H1 (cell line): ENCODE results near the gene KRT14. TPM values are rescaled to one million over a fixed set of nuclear protein-coding genes. Genes with fewer than 3 reads are reported as not detected.

Source experiments
- CTCF ChIA-PET: fragments of 300-600 bp; sonication (Branson Sonifier 250); formaldehyde crosslinking; loops from one replicate; lab custom pipeline; 2021; ENCODE audit not compliant: partially characterized antibody; lab: Charles Lee
- POLR2A ChIA-PET: fragments of 300-600 bp; sonication (Branson Sonifier 250); formaldehyde crosslinking; loops from one replicate; lab custom pipeline; 2021; ENCODE audit warnings: inconsistent platforms; ENCODE audit not compliant: partially characterized antibody; lab: Charles Lee
- DNase-seq, 2 experiments: peaks; one replicate each; pipeline versions ENCODE4 v3.0.0 to v3.0.0-alpha.2; 2010 to 2022; ENCODE audit warnings: low spot score in 2 of 2, low read depth in 1 of 2, mixed read lengths in 1 of 2
- FAIRE-seq: peaks from 2 replicates; lab custom pipeline; 2011; peaks lifted over from hg19 to GRCh38; lab: Jason Lieb, UNC
- H2AFZ ChIP-seq: 2 replicates; pipeline ENCODE4 v1.8.1; 2012; ENCODE audit warnings: low read length, inconsistent platforms
- H2AK5ac ChIP-seq: 2 replicates; pipeline ENCODE4 v1.6.1; 2013; ENCODE audit warnings: low read depth, low read length
- H2BK120ac ChIP-seq: replicated peaks from 2 replicates; pipeline ENCODE3; 2013; ENCODE audit warnings: low read depth, low read length, inconsistent platforms
- H2BK12ac ChIP-seq: 2 replicates; pipeline ENCODE4 v1.6.1; 2013; ENCODE audit warnings: low read depth, low read length
- H2BK15ac ChIP-seq: 2 replicates; pipeline ENCODE4 v1.6.1; 2013; ENCODE audit warnings: low read length
- H2BK20ac ChIP-seq: 2 replicates; pipeline ENCODE4 v1.6.1; 2013; ENCODE audit warnings: low read length
- H2BK5ac ChIP-seq: 2 replicates; pipeline ENCODE4 v1.6.1; 2013; ENCODE audit warnings: low read depth, low read length
- H3K14ac ChIP-seq: 2 replicates; pipeline ENCODE4 v1.6.1; 2013; ENCODE audit warnings: inconsistent platforms; ENCODE audit not compliant: insufficient read length
- H3K18ac ChIP-seq: 2 replicates; pipeline ENCODE4 v1.6.1; 2013; ENCODE audit warnings: low read length; ENCODE audit errors: extremely low read depth
- H3K23ac ChIP-seq: 2 replicates; pipeline ENCODE4 v1.6.1; 2013; ENCODE audit warnings: inconsistent platforms; ENCODE audit not compliant: insufficient read length
- H3K23me2 ChIP-seq: 2 replicates; pipeline ENCODE4 v1.6.1; 2013; ENCODE audit warnings: low read depth, low read length
- H3K27ac ChIP-seq: 2 replicates; pipeline ENCODE4 v1.6.1; 2011; ENCODE audit warnings: low read depth, low read length, inconsistent platforms
- H3K27me3 ChIP-seq, 4 experiments: replicated peaks in 1 of 4; 1 replicate in 1 of 4; 2 replicates in 3 of 4; pipeline versions ENCODE4 v1.6.1 to v1.8.1; 2011 to 2013; ENCODE audit warnings: low read length in 3 of 4, mild to moderate bottlenecking in 3 of 4, inconsistent platforms in 2 of 4, mixed read lengths in 2 of 4, moderate library complexity in 1 of 4; ENCODE audit not compliant: control insufficient read depth in 3 of 4, insufficient read depth in 3 of 4; ENCODE audit errors: extremely low read depth in 1 of 4
- H3K36me3 ChIP-seq, 4 experiments: 2 replicates each; pipeline versions ENCODE4 v1.6.1 to v1.8.1; 2011 to 2013; ENCODE audit warnings: mild to moderate bottlenecking in 4 of 4, low read length in 3 of 4, moderate library complexity in 2 of 4, control low read depth in 1 of 4, inconsistent platforms in 1 of 4; ENCODE audit not compliant: insufficient read depth in 4 of 4, control insufficient read depth in 2 of 4
- H3K4ac ChIP-seq: replicated peaks from 2 replicates; pipeline ENCODE3; 2013; ENCODE audit warnings: low read length, low read depth, mixed read lengths, inconsistent platforms; ENCODE audit not compliant: insufficient read length
- H3K4me1 ChIP-seq, 4 experiments: replicated peaks in 1 of 4; 1 replicate in 1 of 4; 2 replicates in 3 of 4; pipeline versions ENCODE4 v1.6.1 to v1.8.1; 2011 to 2013; ENCODE audit warnings: low read length in 3 of 4, inconsistent platforms in 2 of 4, mixed read lengths in 1 of 4; ENCODE audit not compliant: insufficient read depth in 4 of 4, control insufficient read depth in 3 of 4
- H3K4me2 ChIP-seq, 2 experiments: 2 replicates each; pipeline versions ENCODE4 v1.6.1 to v1.8.1; 2011 to 2013; ENCODE audit warnings: low read depth in 2 of 2, low read length in 2 of 2, control low read depth in 1 of 2, inconsistent platforms in 1 of 2, mild to moderate bottlenecking in 1 of 2; ENCODE audit not compliant: insufficient read depth in 1 of 2
- H3K4me3 ChIP-seq, 4 experiments: fragments of 200-600, 300-600 bp in 1 of 4; sonication (generic), shearing (Covaris generic), sonication (Bioruptor Twin) in 1 of 4; 2 replicates each; pipeline versions ENCODE4 v1.5.1 to v1.8.1; 2011 to 2016; ENCODE audit warnings: low read length in 4 of 4, low read depth in 3 of 4, control low read depth in 2 of 4, inconsistent platforms in 2 of 4, mild to moderate bottlenecking in 2 of 4, mixed read lengths in 1 of 4, moderate library complexity in 1 of 4; ENCODE audit not compliant: insufficient read depth in 2 of 4; ENCODE audit errors: extremely low read depth in 1 of 4
- H3K56ac ChIP-seq: replicated peaks from 2 replicates; pipeline ENCODE3; 2013; ENCODE audit warnings: low read depth, mild to moderate bottlenecking, mixed read lengths, low read length, inconsistent platforms; ENCODE audit not compliant: insufficient read length
- H3K79me1 ChIP-seq: 2 replicates; pipeline ENCODE4 v1.6.1; 2013; ENCODE audit warnings: low read depth, low read length, control low read depth
- H3K79me2 ChIP-seq, 2 experiments: 2 replicates each; pipeline versions ENCODE4 v1.6.1 to v1.8.1; 2012 to 2013; ENCODE audit warnings: low read length in 2 of 2, mild to moderate bottlenecking in 2 of 2, inconsistent platforms in 1 of 2; ENCODE audit not compliant: insufficient read depth in 2 of 2, control insufficient read depth in 1 of 2
- H3K9ac ChIP-seq, 4 experiments: replicated peaks in 1 of 4; 1 replicate in 1 of 4; 2 replicates in 3 of 4; pipeline versions ENCODE4 v1.6.1 to v1.8.1; 2011 to 2013; ENCODE audit warnings: low read depth in 3 of 4, low read length in 3 of 4, control low read depth in 2 of 4, mild to moderate bottlenecking in 2 of 4, moderate library complexity in 2 of 4, inconsistent platforms in 1 of 4; ENCODE audit errors: extremely low read depth in 1 of 4
- H3K9me3 ChIP-seq, 2 experiments: 2 replicates each; pipeline versions ENCODE4 v1.6.1 to v1.8.1; 2012 to 2013; ENCODE audit warnings: mild to moderate bottlenecking in 2 of 2, moderate library complexity in 2 of 2, control low read depth in 1 of 2, inconsistent platforms in 1 of 2, low read depth in 1 of 2, low read length in 1 of 2, mixed read lengths in 1 of 2; ENCODE audit not compliant: insufficient read depth in 2 of 2
- H4K20me1 ChIP-seq, 2 experiments: replicated peaks in 1 of 2; 2 replicates each; pipeline versions ENCODE3 to v1.8.1; 2011 to 2013; ENCODE audit warnings: inconsistent platforms in 2 of 2, low read length in 2 of 2, mild to moderate bottlenecking in 1 of 2; ENCODE audit not compliant: insufficient read depth in 2 of 2, control insufficient read depth in 1 of 2
- H4K5ac ChIP-seq: 2 replicates; pipeline ENCODE4 v1.6.1; 2013; ENCODE audit warnings: low read length, low read depth, mixed read lengths, inconsistent platforms; ENCODE audit not compliant: insufficient read length
- H4K8ac ChIP-seq: 2 replicates; pipeline ENCODE4 v1.8.0; 2013; ENCODE audit warnings: mild to moderate bottlenecking, moderate library complexity, low read length, inconsistent platforms; ENCODE audit not compliant: insufficient read depth; ENCODE audit errors: extremely low read depth
- H4K91ac ChIP-seq: replicated peaks from 2 replicates; pipeline ENCODE3; 2013; ENCODE audit warnings: low read length, mixed read lengths, inconsistent platforms; ENCODE audit not compliant: insufficient read length
- BACH1 ChIP-seq: IDR thresholded peaks from 2 replicates; pipeline ENCODE4 v1.6.1; 2012; ENCODE audit warnings: low read length, improper control_type of control experiment
- BRCA1 ChIP-seq: IDR thresholded peaks from 2 replicates; pipeline ENCODE4 v1.6.1; 2012; ENCODE audit warnings: low read depth, low read length, improper control_type of control experiment
- CBX5 ChIP-seq: fragments of 300-800, 300-1000 bp; sonication (generic); IDR thresholded peaks from 2 replicates; pipeline ENCODE4 v1.7.1; 2016; ENCODE audit warnings: antibody characterized with exemption, low read length, low read depth
- GTF2F1 ChIP-seq: IDR thresholded peaks from 2 replicates; pipeline ENCODE4 v1.6.1; 2012; ENCODE audit warnings: low read depth, low read length, improper control_type of control experiment, borderline replicate concordance
- JUN ChIP-seq: IDR thresholded peaks from 2 replicates; pipeline ENCODE4 v1.6.1; 2011; ENCODE audit warnings: low read depth, mild to moderate bottlenecking, improper control_type of control experiment, low read length
- NRF1 ChIP-seq: IDR thresholded peaks from 2 replicates; pipeline ENCODE4 v1.6.1; 2011; ENCODE audit warnings: mild to moderate bottlenecking, low read depth, low read length, improper control_type of control experiment
- PHF8 ChIP-seq: fragments of 200-600 bp; sonication (generic); conservative IDR thresholded peaks from 2 replicates; pipeline ENCODE4 v1.7.1; 2012; ENCODE audit warnings: low read depth, mild to moderate bottlenecking, inconsistent platforms, low read length, moderate library complexity
- RFX5 ChIP-seq: IDR thresholded peaks from 2 replicates; pipeline ENCODE4 v1.6.1; 2011; ENCODE audit warnings: low read depth, low read length, improper control_type of control experiment, borderline replicate concordance
- RNF2 ChIP-seq: fragments of 200-900, 300-1000 bp; sonication (generic); IDR thresholded peaks from 2 replicates; pipeline ENCODE4 v1.7.1; 2016; ENCODE audit warnings: borderline replicate concordance, low read depth, mild to moderate bottlenecking, antibody characterized with exemption, low read length; ENCODE audit not compliant: poor library complexity, severe bottlenecking; ENCODE audit errors: missing control alignments
- SP4 ChIP-seq: IDR thresholded peaks from 2 replicates; pipeline ENCODE4 v1.6.1; 2012; ENCODE audit warnings: low read length, inconsistent platforms
- TAF1 ChIP-seq: IDR thresholded peaks from 2 replicates; pipeline ENCODE4 v1.6.1; 2011; ENCODE audit warnings: mild to moderate bottlenecking, low read depth, low read length
- TBP ChIP-seq: IDR thresholded peaks from 2 replicates; pipeline ENCODE4 v1.6.1; 2011; ENCODE audit warnings: low read depth, low read length, improper control_type of control experiment
- ZNF274 ChIP-seq: IDR thresholded peaks from 2 replicates; pipeline ENCODE4 v1.7.0; 2012; ENCODE audit warnings: low read length, borderline replicate concordance; ENCODE audit errors: extremely low read depth
- WGBS, 2 experiments: shearing (Covaris generic) in 1 of 2; methylation state at CpG; one replicate each; pipeline versions ENCODE4 v1.1.6 to v1.1.7; 2013 to 2015; ENCODE audit warnings: low lambda C conversion rate in 2 of 2, mixed read lengths in 2 of 2, inconsistent platforms in 1 of 2, low coverage in 1 of 2, missing lambda C conversion rate in 1 of 2; ENCODE audit not compliant: insufficient replicate concordance in 2 of 2, insufficient coverage in 1 of 2, insufficient read length in 1 of 2; ENCODE audit errors: extremely low coverage in 1 of 2, missing lambda C conversion rate in 1 of 2; 5-methylcytosine and 5-hydroxymethylcytosine counted together
- polyA plus RNA-seq, 7 experiments: library from polyadenylated mRNA; depleted of rRNA in 3 of 7; stranded (reverse) in 5 of 7; unstranded in 2 of 7; fragments of >200 nt in 5 of 7; fragments of 200-250 nt in 2 of 7; gene quantifications; 1 replicate in 5 of 7; 2 replicates in 1 of 7; 4 replicates in 1 of 7; pipeline versions ENCODE4 v1.2.1 to v1.2.3, GENCODE V29; 2011 to 2013; ENCODE audit warnings: missing spikeins in 2 of 7, mixed read lengths in 2 of 7
- total RNA-seq: library from RNA; stranded (reverse); fragmentation: NEBNext Ultra II Directional; extraction: Animal tissue kit (Norgen Biotek cat#: 25700); gene quantifications from 2 replicates; pipeline ENCODE4 v1.2.1, GENCODE V29; 2021

The KRT14 gene
- total and polyA plus RNA-seq, 2 of the 8 experiments (the other 6 are each of a cell fraction or from before 2014, with no cell fraction given), result 0.35 TPM; not detected in 1

DNA sequence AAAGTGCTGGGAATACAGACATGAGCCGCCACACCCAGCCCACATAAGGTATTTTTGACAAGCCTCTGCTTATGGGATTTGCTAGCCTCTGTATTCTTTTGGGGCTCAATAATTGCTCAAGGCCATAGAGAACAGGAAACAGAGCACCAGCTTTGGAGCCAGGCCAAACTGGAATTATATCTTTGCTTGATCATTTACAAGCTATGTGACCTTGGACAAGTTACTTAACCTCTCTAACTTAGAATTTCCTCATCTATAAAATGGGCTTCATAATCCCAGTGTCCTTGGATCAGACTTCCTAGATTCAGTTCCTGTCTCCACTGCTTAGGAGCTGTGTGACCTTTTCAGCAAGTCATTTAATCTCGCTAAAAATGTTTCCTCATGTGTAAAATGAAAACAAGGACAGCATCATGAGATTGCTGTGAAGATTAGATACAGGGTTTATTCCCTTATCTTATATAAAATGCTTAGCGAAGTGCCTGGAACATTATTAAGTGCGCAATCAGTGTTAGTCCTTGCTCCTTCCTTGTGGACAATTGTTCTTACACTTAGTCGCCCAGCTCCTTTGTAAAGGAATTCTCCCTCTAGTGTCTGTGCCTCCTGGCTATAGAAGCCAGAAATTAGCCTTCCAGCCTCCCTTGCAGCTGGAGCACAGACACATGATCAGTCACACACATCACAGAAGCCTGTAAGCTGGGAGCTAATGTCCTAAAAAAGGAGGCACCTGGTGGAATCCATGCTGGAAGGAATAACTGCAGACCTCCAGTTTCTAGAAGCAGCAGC, 31.4 kb downstream of the KRT14 start:
- H3K79me2 ChIP-seq, result no peaks in the 10 kb centered on the region
- H3K27ac ChIP-seq, result no peak overlapping the region
- peaks cover 0 to 2% (median 0%) of the 10 kb centered on the region in 4 experiments; a peak in 3 of 7 replicates for H3K4me1 ChIP-seq
- H4K91ac ChIP-seq, result no peak overlapping the region
- H3K23ac ChIP-seq, result no peak overlapping the region
- H2BK12ac ChIP-seq, result no peak overlapping the region
- no peak overlapping the region for H2AK5ac ChIP-seq
- H2AFZ ChIP-seq, result no peak overlapping the region
- H3K18ac ChIP-seq, result no peak overlapping the region
- 89% methylated on average over 5 of the region's 5 CpGs; no CpG with 5 or more reads in 1 of the 2 experiments for WGBS, 2 experiments
- H3K23me2 ChIP-seq, result no peaks in the 10 kb centered on the region; the same call in 1 of the 2 replicates
- ChIA-PET CTCF (interaction anchor here (0.6 to 21.2 kb wide), 4 partner anchors 24 to 126 kb away, joined by 3 to 492 read pairs (median 142); no protein-coding TSS in a partner anchor), POLR2A (interaction anchor here (0.6 to 1.4 kb wide), 2 partner anchors 10 to 30 kb away, joined by 4 read pairs; no protein-coding TSS in a partner anchor)
- no peak overlapping the region for H3K4me3 ChIP-seq
- H4K8ac ChIP-seq, result no peak overlapping the region
- H3K9ac ChIP-seq, result no peak overlapping the region
- no peak overlapping the region for H3K14ac ChIP-seq
- no peak overlapping the region for H3K56ac ChIP-seq
- no peak for DNase-seq
- H2BK20ac ChIP-seq, result no peak overlapping the region
- no peak overlapping the region for H3K4me2 ChIP-seq
- H3K4ac ChIP-seq, result no peak overlapping the region
- no peaks in the 10 kb centered on the region for H3K9me3 ChIP-seq
- H4K5ac ChIP-seq, result no peak overlapping the region
- no peaks in the 10 kb centered on the region for H3K36me3 ChIP-seq
- FAIRE-seq, result no peak
- no peaks in the 10 kb centered on the region for H4K20me1 ChIP-seq
- H3K27me3 ChIP-seq, result no peaks in the 10 kb centered on the region; a peak in 2 of 7 replicates
- no peak overlapping the region for H2BK120ac ChIP-seq
- H2BK15ac ChIP-seq, result no peak overlapping the region
- no peaks in the 10 kb centered on the region for H3K79me1 ChIP-seq
- no peak overlapping the region for H2BK5ac ChIP-seq
- no peak for TF ChIP-seq TBP
- no peak for TF ChIP-seq BACH1
- TF ChIP-seq ZNF274, result no peak
- TF ChIP-seq SP4, result no peak
- TF ChIP-seq NRF1, result no peak
- no peak for TF ChIP-seq CBX5
- TF ChIP-seq GTF2F1, result no peak
- TF ChIP-seq RNF2, result no peak
- no peak for TF ChIP-seq PHF8
- TF ChIP-seq BRCA1, result no peak
- no peak for TF ChIP-seq TAF1
- no peak for TF ChIP-seq JUN
- TF ChIP-seq RFX5, result no peak
